NCI-H1092 (cell line): ENCODE measurements around the gene NUCKS1.

ENCODE experiments used
- DNase-seq: peaks from one replicate; lab custom pipeline; 2025; lab: John Stamatoyannopoulos, UW

NUCKS1 gene

DNA sequence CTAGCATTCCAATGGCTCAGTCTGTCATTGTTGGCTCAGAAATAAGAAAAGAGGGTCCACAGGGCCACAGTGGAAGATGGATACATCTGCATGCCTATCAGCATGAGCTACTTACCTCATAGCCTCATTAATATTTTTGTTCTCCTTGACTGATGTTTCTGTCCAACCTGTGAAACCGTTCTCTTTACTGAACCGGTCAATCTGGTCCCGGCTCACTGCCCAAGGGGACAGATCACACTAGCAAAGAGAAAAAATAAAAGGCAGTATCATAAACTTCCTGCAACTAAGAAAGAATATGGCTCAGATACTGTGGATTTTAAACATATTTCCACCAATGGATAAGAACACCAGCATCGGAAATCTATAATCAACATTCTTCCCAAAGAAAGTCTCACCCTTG is 20.6 kb upstream of the NUCKS1 start:
- DNase-seq, result no peak

DNA sequence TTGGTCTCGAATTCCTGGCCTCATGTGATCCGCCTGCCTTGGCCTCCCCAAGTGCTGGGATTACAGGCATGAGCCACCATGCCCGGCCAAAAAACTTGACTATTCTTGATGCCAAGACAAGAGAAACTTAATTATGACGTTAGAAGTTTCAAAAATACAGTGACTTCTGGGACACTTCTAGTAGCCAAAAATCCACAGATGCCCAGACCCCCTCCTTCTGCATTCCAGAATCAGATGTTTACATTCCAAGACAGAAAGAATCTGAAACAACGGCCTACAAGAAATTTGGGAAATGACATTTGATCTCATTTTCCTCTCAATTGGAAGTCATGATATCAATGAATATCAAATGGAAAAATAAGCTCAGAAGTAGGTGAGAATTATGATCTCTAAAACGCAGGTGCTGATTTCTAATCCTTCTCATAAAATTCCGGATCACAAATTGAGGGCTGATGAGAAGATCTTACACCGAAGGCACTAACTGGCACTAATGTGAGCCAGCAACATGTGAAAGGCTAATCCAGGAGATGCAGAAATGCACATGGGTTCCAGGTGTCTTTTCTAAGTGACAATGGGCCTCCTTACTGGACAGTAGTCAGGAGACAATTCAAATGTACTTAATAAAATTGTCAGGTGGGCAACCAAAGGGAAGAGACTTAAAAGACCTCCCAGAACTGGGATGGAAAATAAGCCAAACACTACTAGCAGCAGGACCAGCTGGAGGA is 19.8 kb upstream of the NUCKS1 start:
- DNase-seq, result no peak

DNA sequence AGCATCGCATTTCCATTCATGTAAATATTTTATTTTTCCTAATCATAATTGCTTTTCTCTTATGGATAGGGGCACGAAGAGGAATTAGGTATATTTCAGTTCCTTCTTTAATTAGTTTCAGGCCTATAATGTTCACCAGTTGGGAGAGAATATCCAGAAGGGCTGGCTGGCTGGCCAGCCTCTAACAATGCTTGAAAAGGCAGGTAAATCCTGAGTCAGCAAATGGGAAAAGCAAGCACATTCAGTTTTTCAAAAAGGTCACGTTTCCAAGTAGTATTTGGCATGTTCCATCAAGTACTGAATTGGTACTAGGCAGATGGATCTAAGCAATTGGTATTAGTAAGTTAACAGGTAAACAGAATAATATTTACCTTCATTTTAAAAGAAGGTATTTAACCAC is 17.3 kb upstream of the NUCKS1 start:
- no peak for DNase-seq

DNA sequence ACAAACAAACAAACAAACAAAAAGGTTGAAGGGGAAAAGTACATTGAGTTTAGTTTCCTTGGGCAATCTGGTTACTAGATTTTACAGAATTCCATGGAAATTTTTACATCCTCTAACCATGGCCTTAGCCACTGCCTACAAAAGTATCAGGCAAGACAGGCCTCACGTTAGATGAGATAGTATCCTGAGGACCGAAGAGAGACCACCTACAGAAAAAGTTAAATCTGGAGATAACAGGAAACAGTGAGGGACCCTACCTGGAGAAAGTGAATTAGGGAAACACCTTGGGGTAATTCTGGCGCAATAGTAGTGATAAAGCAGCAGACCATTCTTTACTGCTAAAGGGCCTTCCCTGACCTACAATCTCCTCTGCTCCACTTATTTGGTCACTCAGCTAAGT is 16.6 kb upstream of the NUCKS1 start:
- DNase-seq, result no peak

DNA sequence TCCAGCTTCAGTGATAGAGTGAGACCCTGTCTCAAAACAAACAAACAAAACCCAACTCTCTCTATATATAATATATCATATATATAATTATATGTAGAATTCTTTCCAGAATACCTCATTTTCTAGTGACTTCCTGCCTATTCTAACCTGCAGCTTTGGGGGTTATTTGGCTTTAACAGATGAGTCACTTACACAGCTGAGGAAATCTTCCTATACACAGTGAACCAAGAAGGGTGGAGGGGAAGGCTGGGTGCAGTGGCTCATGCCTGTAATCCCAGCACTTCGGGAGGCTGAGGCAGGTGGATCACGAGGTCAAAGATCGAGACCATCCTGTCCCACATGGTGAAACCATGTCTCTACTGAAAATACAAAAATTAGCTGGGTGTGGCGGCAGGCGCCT is 16.1 kb upstream of the NUCKS1 start:
- no peak for DNase-seq

DNA sequence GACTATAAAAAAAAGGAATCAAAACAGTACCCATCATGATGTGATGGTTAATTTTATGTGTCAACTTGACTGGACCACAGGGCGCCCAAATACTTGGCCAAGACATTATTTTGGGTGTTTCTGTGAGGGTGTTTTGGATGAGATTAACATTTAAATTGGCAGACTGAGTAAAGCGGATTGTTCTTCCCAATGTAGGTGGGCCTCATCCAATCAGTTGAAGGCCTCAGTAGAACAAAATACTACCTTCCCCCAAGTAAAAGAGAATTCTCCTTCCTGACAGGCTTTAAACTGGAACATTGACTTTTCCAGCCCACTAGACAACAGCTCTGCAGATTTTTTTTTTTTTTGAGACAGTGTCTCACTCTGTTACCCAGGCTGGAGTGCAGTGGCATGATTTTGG is 14.6 kb upstream of the NUCKS1 start:
- no peak for DNase-seq

DNA sequence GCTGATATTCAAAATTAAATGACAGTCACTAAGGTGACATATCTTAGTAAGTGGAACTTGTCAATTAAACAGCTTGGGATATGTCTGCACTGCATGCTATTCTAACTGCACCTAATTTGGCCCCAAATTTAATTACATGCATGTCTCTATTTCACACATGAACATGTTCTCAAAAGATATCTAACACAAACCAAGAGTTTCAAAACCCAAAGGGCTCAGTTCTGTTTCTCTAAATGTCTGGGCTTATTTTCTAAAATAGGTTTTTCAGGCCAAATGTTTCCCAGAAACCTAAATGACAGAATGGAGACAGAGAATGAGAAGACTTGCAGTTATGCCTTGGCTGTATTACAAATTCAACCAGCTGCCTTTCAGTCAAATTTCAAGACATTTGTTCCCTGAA is 14.0 kb upstream of the NUCKS1 start:
- no peak for DNase-seq

DNA sequence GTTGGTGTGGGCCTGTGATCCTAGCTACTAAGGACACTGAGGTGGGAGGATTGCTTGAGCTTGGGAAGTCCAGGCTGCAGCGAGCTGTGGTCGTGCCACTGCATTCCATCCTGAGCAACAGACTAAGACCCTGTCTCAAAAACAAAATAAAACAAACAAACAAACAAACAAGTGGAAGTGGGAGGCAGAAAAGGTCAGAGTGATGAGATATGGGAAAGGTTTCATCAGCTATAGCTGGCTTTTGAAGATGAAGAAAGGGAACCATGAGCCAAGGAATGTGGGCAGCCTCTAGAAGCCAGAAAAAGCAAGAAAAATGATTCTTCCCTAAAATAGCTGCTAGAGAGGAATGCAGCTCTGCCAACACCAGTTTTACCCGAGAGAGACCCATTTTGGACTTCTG is 10.6 kb upstream of the NUCKS1 start:
- no peak for DNase-seq

DNA sequence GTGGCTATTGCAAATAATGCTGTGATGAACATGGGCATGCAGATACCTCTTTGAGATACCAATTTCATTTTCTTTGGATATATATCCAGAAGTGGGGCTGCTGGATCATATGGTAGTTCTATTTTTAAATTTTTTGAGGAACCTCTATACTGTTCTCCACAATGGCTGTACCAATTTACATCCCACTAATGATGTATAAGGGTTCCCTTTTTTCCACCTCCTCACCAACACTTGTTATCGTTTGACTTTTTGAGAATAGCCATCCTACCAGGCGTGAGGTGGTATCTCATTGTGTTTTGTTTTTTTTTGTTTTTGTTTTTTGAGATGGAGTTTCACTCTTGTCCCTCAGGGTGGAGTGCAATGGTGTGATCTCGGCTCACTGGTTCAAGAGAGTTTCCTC is 6.6 kb upstream of the NUCKS1 start:
- DNase-seq, result no peak

DNA sequence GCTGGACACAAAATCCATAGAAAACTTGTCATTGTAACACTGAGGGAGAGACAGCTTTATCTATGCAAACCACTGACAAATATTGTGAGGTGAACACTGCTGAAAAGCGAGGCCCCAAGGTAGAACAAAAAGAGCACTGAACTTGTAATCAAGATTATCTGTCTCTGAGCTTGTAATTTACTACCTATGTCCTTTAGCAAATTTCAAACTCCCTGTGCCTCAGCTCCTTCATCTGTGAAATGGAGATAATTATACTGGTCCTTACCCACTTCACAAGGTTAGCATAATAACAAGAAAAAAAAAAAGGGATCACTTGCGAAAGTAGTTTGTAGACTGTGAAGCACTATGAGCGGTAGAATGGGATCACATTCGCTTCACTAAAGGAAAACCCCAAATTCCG is 4.9 kb upstream of the NUCKS1 start:
- no peak for DNase-seq

DNA sequence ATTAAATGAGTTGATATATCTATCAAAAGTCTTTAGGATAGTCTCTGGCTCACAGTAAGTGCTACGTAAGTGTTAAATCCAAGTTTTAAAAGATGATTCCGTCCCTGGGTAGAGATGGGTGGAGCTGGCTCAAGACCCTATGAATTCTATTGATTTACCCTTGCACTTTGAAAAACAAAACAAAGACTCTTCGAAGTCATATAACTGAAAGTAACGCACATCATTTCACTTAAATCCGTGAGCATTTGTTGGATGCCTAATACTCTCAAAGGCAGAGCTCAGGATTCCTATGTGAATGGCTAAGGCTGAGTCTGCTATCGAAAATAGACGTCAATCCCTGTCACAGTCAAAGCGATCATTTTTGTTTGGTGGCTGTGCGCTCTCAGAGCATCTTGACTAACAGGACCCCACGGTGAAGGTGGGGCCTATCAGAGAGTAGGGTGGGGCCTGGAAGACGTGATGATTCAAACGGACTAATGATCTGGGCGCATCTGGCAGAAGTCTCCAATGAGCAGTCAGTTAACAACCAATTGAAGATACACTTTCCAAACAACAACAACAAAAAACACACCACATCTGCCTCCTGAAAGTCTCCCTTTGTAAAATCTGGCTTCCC is 1.2 kb upstream of the NUCKS1 start:
- no peak for DNase-seq

DNA sequence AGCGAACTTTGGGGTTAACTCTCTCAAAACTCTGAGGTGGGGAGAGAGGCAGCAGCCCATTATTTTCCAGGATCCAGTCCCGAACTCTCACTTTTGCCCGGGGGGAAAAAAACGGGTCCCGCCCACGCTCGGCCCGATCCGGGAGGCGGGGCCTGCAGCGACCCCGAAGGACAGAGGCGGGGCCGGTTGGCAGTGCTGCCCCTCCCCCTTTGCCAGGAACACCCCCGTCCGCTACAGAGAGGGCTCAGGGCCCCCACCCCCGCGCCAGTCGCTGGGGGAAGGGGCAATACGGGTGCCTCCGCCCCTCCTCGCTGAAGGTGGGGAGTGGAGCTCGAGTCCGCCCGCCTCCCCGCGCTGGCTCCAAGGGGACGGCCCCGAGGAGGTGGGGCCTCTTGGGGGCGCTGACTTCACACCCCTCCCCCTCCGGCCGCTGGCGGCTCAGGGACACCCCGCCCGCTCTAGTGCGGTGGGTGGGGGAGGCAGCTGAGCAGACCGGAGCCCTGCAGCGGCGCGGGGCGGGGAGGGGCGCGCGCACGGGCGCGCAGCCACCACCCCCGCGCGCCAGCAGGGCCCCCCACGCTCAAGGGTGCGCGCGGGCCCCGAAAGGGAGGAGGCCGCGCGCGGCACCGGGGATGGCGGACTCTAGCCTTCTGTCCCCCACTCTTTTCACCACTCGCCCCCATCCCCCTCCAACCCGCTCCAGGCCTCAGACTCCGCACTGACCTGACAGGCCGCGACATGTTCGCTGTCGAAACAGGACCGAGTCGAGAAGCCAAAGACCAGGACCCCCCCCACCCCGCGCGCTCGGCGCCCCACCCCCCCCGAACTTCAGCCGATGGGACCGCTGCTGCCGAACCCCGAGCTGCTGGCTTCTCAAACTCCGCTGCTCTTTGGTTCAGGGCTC is 496 bp downstream of the NUCKS1 start:
- peak; percentile 84 for DNase-seq

DNA sequence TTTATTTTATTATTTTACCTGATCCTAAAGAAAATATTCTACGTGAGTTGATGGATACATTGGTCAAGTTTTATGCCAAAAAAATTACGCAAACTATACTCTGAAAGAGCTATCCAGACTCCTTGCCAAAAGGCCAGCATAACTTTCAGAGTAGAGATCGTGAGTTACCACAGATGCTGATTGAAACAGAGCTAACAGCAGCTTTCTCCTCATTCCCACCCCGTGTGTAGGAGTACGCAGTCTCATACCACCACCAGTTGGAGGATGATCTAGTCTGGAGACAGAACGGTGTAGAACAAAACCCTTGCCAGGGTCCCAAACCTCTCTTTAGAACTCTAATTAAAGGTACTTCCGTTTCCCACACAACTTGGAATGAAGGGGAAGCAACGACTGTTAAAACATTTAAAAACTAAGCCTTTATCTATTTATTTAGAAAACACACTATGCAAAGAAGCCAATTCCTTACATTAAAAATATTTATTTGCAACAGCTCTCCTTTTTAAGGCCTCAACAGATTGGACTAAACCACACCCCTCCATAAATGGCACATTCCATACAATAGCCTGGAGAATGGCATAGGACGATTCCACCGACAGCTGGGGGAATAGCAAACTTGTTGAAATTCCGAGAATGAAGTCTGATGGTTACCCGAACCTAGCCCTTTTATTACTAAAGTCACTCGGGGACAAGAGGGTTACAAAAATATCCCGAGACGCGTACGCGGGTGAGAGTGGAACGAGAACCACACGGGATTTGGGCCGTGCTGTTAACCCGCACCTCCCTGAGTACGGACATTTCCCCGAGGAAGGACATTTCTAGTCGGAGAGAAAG is 1.4 kb downstream of the NUCKS1 start:
- DNase-seq, result peak; percentile 42

DNA sequence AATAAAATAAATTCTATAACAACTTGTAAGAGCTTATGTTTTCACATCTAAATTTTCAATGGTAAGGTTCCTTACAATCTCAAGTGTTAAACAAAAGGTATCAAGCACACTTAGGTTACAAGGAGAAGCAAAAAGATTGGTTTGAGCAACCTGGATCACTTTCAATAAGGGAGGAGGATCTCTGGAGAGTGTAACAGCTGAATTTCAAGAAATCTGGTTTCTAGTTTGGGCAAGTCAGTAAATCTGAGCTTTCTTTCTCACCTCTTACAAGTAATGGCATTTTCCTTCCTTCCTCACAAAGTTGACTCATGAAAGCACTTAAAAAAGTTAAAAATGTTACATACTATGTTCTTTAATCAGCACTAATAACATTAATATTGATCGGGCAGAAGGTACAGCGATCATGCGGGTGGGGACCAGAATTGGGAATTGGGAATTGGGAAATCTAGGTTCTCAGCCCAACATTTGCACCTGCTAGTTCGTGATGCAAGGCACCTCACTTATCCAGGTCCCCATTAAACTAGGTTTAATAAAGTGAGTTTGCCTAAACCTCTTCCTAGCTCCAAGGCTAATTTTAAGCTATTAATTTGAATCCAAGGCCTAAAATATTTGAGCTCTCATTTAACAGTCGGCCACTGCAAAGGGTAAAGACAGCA is 3.1 kb downstream of the NUCKS1 start:
- DNase-seq, result no peak

DNA sequence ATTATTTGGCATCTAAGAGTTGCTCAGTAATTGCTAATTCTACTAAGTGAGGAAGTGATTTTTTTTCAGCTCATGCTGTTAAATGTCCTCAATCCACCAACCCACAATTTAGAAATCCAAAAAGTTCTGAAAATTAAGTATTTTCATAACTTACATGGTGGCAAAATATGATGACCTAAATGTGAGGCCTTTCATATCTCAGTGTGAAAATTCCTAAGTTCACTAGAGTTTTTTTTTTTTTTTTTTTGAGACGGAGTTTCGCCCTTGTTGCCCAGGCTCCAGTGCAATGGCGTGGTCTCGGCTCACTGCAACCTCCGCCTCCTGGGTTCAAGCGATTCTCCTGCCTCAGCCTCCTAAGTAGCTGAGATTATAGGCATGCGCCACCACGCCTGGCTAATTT is 5.6 kb downstream of the NUCKS1 start:
- DNase-seq, result no peak

DNA sequence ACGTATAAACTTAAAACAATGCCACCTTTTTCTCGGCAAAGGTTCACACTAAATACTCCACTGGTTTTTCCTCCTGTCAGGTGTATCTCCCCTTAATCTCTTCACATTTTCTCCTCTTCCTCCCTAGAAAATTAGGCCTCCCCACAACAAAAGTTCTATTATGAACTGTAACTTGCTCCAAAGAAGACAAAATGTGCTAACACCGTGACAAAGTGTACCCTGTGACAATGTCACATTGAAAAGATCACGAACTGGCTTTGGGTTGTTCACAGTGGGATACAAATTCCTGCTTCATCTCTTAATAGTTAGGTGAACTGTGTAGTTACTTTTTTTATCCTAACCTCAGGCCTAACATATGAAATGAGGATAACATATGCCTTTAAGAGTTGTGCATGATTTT is 6.0 kb downstream of the NUCKS1 start:
- no peak for DNase-seq

DNA sequence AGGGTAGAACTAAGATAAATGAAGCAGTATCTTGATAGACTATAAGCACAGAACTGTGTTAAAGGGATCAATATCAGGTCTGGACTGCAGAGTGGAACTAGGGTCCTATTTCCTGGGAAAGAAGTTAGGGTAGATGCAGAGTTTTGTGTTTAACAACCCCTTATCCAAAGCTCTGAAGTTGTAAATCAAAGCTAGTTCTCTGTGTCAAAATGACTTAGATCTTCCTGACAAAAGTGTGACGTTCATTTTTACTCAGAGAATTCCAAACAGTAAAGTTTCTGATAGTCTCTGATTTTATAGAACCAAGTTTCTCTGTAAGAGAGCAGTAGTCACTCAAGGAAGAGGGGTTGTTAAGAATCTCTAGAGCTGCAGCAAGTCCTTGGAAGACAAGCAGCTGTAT is 8.3 kb downstream of the NUCKS1 start:
- DNase-seq, result no peak

DNA sequence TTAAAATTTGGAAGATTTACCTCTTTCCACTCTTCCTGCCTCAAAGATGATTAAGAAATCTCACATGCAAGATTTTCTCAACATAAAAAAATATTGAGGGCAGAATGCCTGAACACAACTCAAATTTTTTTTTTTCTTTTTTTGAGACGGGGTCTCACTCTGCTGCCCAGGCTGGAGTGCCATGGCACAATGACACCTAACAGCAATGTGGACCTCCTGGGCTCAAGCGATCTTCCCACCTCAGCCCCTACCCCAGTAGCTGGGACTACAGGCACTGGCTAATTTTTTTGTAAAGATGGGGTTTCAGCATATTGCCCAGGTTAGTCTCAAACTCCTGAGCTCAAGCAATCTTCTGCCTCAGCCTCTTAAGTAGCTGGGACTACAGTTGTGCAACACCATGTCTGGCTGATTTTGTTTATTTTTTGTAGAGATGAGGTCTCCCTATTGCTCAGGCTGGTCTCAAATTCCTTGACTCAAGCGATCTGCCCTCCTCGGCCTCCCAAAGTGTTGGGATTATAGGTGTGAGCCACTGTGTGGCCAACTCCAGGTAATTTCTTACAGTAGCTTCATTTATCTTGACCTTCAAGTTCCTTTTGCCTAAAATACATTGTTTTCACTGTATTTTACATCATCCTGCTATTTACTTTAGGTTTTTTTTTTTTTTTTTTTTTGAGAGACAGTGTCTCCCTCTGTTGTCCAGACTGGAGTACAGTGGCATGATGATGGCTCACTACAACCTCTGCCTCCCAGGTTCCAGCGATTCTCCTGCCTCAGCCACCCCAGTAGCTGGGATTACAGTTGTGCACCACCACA is 10.4 kb downstream of the NUCKS1 start:
- DNase-seq, result no peak

DNA sequence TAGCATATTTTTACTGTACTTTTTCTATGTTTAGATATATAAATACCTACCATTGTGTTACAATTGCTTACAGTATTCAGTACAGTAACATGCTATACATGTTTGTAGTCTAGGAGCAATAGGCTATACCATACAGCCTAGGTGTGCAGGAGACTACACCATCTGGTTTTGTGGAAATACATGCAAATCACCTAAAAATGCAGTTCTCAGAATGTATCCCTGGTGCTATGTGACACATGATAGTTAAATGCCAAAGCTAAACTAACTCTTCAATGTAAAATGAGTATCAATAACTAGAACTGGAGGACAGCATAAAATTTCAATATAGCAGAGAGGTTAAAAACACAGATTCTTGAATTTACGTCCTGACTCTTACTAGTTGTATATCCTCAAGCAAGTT is 14.8 kb downstream of the NUCKS1 start:
- DNase-seq, result no peak

DNA sequence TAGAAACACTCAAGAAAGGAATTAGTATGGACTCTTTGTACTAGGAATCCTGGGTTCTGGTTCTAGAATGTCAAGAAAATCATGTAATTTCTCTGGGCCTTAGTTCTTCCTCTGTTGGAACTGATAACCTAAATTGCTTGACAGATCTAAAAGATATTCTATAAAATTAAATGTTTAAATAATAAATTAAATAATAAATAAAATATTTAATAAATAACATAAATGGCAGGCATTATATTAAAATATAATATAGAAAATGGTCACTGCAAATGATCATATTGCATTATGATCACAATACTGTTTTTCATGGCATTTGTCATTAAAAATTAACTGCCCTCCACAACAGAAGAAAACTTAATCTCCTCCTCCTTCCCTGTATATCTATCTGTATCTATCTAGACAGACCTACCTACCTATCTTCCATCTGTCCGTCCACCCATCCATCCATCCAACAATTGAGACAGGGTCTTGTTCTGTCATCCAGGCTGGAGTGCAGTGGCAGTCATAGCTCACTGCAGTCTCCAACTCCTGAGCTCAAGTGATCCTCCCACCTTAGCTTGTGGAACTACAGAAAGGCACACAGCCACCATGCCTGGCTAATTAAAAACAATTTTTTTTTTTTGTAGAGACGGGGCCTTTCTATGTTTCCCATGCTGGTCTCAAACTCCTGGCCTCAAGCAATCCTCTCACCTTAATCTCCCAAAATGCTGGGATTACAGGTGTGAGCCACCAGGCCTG is 16.4 kb downstream of the NUCKS1 start:
- no peak for DNase-seq
